Activated T-cell treated with anti-CD3 and anti-CD28 coated beads, Interleukin-2, amount 50 U/mL, for 72 hours (primary cell): ENCODE data around the gene ATR. TPM values are rescaled to one million over a fixed set of nuclear protein-coding genes. Genes with fewer than 3 reads are reported as not detected.
A peak's percentile ranks its signal among the peaks of the same experiment; 100 is the strongest.

Experiments
- ATAC-seq, 2 donors: fragments of 150-1000 bp; cut with Tn5 transposase; replicated peaks in 1 of 2; 2 replicates each; pipeline ENCODE4 v1.10.0; 2021; ENCODE audit warnings: moderate library complexity in 2 of 2, mild to moderate bottlenecking in 1 of 2
- DNase-seq, 2 donors: peaks; one replicate each; pipeline ENCODE4 v3.0.0; 2021 to 2022; ENCODE audit warnings: mixed read lengths in 1 of 2
- H3K27ac Mint-ChIP-seq: one replicate; pipeline ENCODE4 v1.8.0; 2022; ENCODE audit warnings: mild to moderate bottlenecking, moderate library complexity, mixed read lengths
- H3K27me3 Mint-ChIP-seq: one replicate; pipeline ENCODE4 v1.8.0; 2022; ENCODE audit warnings: low read depth, mixed read lengths
- H3K36me3 Mint-ChIP-seq, 2 donors: one replicate each; pipeline ENCODE4 v1.8.0; 2022; ENCODE audit warnings: mixed read lengths in 2 of 2, mild to moderate bottlenecking in 1 of 2; ENCODE audit not compliant: insufficient read depth in 2 of 2
- H3K4me1 Mint-ChIP-seq: one replicate; pipeline ENCODE4 v1.8.0; 2022; ENCODE audit warnings: low read depth, mixed read lengths
- H3K4me3 Mint-ChIP-seq, 2 donors: one replicate each; pipeline ENCODE4 v1.8.0; 2022; ENCODE audit warnings: mild to moderate bottlenecking in 2 of 2, mixed read lengths in 2 of 2, moderate library complexity in 2 of 2
- H3K9me3 Mint-ChIP-seq, 2 donors: one replicate each; pipeline ENCODE4 v1.8.0; 2022; ENCODE audit warnings: mixed read lengths in 2 of 2
- total RNA-seq, 2 donors: library from RNA; stranded (reverse); gene quantifications; one replicate each; pipeline ENCODE4 v1.2.3, GENCODE V29; 2022

Gene ATR
- total RNA-seq, 2 donors from 2014 or later = 27.3 to 34.8 TPM

DNA sequence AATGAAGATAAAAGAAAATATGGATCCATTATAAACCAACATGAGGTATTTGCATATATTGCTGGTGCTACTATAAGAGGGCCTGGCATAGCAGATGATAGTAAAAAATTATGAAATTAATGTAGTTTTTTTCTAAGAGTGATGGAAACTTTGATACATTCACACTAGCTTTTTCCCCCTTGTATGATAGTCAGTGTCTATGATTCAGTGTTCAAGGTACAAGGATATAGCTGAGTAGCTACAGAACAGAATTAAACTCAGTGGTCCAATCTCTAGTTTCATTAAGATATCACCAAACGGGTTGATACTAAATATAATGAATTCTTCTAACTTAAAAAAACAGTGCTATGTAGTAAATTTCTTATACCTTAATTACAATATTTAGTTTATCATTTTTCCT, 80.8 kb downstream of the ATR start:
- Mint-ChIP-seq H3K36me3 (peaks cover 8 to 31% of the 10 kb centered on the region in 2 donors), H3K27ac (no peak overlapping the region), H3K4me1 (peaks cover 25% of the 10 kb centered on the region), H3K9me3 (no peaks in the 10 kb centered on the region), H3K4me3 (no peak overlapping the region), H3K27me3 (no peaks in the 10 kb centered on the region)
- no peak for DNase-seq
- no peak for ATAC-seq

DNA sequence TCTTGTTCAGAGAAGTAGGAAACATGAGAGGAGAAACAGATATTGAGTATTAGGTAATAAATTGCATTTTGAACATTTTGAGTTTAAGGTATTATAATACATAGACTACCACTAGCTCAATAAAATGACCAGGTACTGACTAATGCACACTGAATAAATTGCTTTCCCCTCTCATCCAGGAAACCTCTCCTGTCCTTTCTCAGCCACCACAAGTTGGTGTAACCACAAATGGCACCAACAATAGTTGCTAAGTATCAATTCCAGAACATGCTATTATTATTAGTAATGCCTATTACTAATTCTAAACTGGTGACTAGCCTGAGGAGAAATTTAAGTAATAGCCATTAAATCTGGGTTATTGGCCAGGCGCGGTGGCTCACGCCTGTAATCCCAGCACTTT, 83.4 kb downstream of the ATR start:
- Mint-ChIP-seq H3K36me3 (peaks cover 6 to 31% of the 10 kb centered on the region in 2 donors), H3K27me3 (no peaks in the 10 kb centered on the region), H3K9me3 (no peaks in the 10 kb centered on the region), H3K27ac (peak overlapping the region; percentile 64), H3K4me3 (no peak overlapping the region), H3K4me1 (peaks cover 12% of the 10 kb centered on the region)
- no peak for DNase-seq
- ATAC-seq = no peak

GRCh38 chr3:142492184-142492583, 86.3 kb downstream of the ATR start:
- DNase-seq = no peak
- Mint-ChIP-seq H3K36me3 (peaks cover 8 to 39% of the 10 kb centered on the region in 2 donors), H3K27ac (peak overlapping the region; percentile 6), H3K27me3 (no peaks in the 10 kb centered on the region), H3K4me3 (no peak overlapping the region), H3K9me3 (no peaks in the 10 kb centered on the region), H3K4me1 (no peaks in the 10 kb centered on the region)
- ATAC-seq = no peak

GRCh38 chr3:142489572-142490323, 88.8 kb downstream of the ATR start:
- DNase-seq (no peak), ATAC-seq (no peak)
- no peak overlapping the region for H3K27ac Mint-ChIP-seq
- H3K4me3 Mint-ChIP-seq = no peak overlapping the region
- no peaks in the 10 kb centered on the region for H3K4me1 Mint-ChIP-seq
- H3K27me3 Mint-ChIP-seq = no peaks in the 10 kb centered on the region
- H3K36me3 Mint-ChIP-seq = peaks cover 14 to 45% of the 10 kb centered on the region in 2 donors
- H3K9me3 Mint-ChIP-seq = no peaks in the 10 kb centered on the region

DNA sequence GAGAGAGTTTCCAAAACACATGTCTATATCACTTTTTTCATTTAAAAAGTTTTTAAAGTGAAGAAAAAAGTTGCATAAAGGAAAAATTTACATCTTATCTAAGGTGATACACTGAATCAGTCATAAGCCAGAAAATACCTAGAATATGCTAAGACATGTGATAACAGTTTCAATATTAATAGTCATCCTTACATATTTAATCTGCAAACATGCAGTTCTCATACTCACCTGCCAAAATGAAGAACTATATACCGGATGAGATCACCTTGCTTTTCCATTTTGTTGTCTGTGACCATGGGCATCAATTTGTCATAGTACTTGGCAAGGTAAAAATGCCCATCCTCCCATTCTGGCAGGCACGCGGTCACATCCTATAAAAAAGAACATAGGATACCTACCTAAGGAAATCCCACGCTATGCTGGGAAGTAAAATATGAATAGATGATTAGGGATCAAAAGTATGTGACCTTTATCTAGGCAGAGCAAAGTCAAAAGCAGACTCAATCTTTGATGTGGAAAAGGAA, 93.6 kb downstream of the ATR start:
- Mint-ChIP-seq H3K27ac (no peak overlapping the region), H3K36me3 (peaks cover 21 to 54% of the 10 kb centered on the region in 2 donors), H3K4me1 (no peaks in the 10 kb centered on the region), H3K4me3 (no peak overlapping the region), H3K27me3 (no peaks in the 10 kb centered on the region), H3K9me3 (no peaks in the 10 kb centered on the region)
- peak; percentile 15 to 34 for ATAC-seq
- no peak for DNase-seq

GRCh38 chr3:142481196-142481595, 97.3 kb downstream of the ATR start:
- H3K27me3 Mint-ChIP-seq = no peaks in the 10 kb centered on the region
- no peak for ATAC-seq
- peaks cover 22 to 55% of the 10 kb centered on the region in 2 donors for H3K36me3 Mint-ChIP-seq
- H3K4me1 Mint-ChIP-seq = no peaks in the 10 kb centered on the region
- no peak overlapping the region for H3K4me3 Mint-ChIP-seq
- no peak for DNase-seq
- peaks cover 6 to 11% of the 10 kb centered on the region in 2 donors for H3K9me3 Mint-ChIP-seq
- H3K27ac Mint-ChIP-seq = no peak overlapping the region

DNA sequence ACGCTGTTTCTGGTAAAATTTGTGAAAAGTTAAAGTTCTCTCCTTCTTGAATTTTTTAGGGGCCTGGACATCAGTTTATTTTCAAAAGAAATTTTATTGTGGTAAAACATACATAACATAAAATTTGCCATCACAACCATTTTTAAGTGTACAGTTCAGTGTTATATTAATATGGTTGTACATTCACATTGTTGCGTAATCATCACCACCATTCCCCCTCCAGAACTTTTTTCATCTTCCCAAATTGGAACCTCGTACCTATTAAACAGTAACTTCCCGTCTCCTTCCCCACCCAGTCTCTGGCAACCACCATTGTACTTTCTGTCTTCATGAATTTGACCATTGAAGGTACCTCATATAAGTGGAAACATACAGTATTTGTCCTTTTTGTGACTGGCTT, 107.7 kb downstream of the ATR start:
- no peak overlapping the region for H3K4me3 Mint-ChIP-seq
- no peaks in the 10 kb centered on the region for H3K4me1 Mint-ChIP-seq
- ATAC-seq = no peak
- no peak for DNase-seq
- no peaks in the 10 kb centered on the region for H3K9me3 Mint-ChIP-seq
- H3K27me3 Mint-ChIP-seq = no peaks in the 10 kb centered on the region
- peaks cover 3 to 4% of the 10 kb centered on the region in 2 donors for H3K36me3 Mint-ChIP-seq
- H3K27ac Mint-ChIP-seq = peak overlapping the region; percentile 79

- no peaks in the 10 kb centered on the region for H3K27me3 Mint-ChIP-seq
- no peaks in the 10 kb centered on the region for H3K9me3 Mint-ChIP-seq
- H3K4me1 Mint-ChIP-seq = no peaks in the 10 kb centered on the region
- peaks cover 0 to 2% of the 10 kb centered on the region in 2 donors for H3K36me3 Mint-ChIP-seq
- DNase-seq (no peak), ATAC-seq (no peak)
- H3K4me3 Mint-ChIP-seq = no peak overlapping the region
- H3K27ac Mint-ChIP-seq = no peak overlapping the region
Observed at GRCh38 chr3:142468456-142468855, 110.1 kb downstream of the ATR start.

DNA sequence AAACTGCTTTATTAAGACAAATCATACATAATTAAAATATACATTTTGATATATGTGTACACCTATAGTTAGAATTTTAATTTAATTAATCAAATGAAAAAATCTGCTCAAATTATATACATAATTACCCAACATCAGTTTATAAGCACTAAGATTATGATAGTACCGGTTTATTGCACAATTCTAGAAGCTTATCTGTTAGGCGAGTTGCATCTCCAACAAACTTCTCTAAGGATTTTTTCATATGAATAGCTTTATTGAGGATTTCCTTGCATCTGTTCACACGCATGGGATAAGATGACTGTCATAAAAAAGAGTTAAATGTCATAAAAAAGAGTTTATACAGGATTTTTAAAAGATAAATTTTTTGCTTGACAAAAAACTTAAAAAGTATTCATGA, 110.8 kb downstream of the ATR start:
- Mint-ChIP-seq H3K4me1 (no peaks in the 10 kb centered on the region), H3K27ac (no peak overlapping the region), H3K9me3 (no peaks in the 10 kb centered on the region), H3K27me3 (no peaks in the 10 kb centered on the region), H3K36me3 (peaks cover 0 to 2% of the 10 kb centered on the region in 2 donors), H3K4me3 (no peak overlapping the region)
- no peak for DNase-seq
- no peak for ATAC-seq

DNA sequence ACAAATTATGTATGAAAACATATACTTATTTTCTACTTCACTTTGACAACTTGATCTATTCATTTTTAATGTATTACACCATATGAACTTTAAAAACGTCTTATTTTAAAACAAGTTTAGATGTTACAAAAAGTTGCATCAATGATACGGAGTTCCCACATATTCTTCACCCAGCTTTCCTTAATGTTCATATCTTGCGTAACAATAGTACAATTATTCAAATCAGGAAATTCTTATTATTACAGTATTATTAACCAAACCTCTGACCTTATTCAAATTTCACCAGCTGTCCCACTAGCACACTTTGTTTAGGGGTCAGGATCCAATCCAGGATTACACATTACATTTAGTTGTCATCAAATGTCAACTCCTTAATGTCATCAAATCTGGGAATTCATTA, 117.8 kb downstream of the ATR start:
- Mint-ChIP-seq H3K27me3 (no peaks in the 10 kb centered on the region), H3K9me3 (no peaks in the 10 kb centered on the region), H3K27ac (no peak overlapping the region), H3K4me3 (no peak overlapping the region), H3K4me1 (no peaks in the 10 kb centered on the region), H3K36me3 (peaks cover 4 to 11% of the 10 kb centered on the region in 2 donors)
- DNase-seq = no peak
- ATAC-seq = no peak

GRCh38 chr3:142459929-142460328, 118.6 kb downstream of the ATR start:
- Mint-ChIP-seq H3K4me3 (no peak overlapping the region), H3K9me3 (no peaks in the 10 kb centered on the region), H3K36me3 (peaks cover 4 to 12% of the 10 kb centered on the region in 2 donors), H3K27ac (no peak overlapping the region), H3K4me1 (no peaks in the 10 kb centered on the region), H3K27me3 (no peaks in the 10 kb centered on the region)
- ATAC-seq = no peak
- no peak for DNase-seq

DNA sequence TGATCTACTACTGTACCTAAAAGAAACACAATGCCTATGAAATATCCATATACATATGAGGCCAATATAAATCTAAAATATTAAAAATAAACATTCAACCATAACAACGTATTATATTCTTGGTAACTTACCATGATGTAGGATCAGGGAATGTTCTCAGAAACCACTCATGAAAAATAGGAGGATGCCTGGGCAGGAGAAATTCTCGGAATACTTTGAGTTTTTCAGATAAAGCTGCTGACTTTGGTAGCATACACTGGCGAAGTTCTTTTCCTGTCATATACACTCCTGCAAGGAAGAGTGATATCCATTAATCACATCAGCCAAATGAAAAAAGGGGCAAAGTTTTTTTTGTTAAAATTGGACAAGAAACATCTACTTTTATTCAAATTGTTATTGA, 119.4 kb downstream of the ATR start:
- Mint-ChIP-seq H3K27ac (no peak overlapping the region), H3K36me3 (peaks cover 4 to 14% of the 10 kb centered on the region in 2 donors), H3K4me1 (no peaks in the 10 kb centered on the region), H3K27me3 (no peaks in the 10 kb centered on the region), H3K9me3 (no peaks in the 10 kb centered on the region), H3K4me3 (no peak overlapping the region)
- ATAC-seq (no peak), DNase-seq (no peak)

DNA sequence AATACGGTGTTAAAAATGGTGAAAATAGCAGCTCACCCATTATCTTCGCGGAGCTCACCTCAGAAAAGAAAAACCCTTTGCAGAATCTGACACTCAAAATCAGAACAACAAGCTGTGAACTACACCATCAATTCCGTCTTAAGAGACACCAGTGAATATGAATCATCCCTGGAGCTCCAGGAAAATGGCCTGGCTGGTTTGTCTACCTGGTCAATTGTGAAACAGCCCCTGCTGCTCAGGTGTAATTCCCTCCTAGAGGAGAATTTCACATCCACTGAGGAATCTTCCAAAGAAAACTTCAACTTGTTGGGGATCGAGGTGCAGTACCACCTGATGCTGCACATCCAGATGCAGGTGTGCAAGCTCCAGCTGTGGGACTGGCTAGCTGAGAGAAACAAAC, 127.7 kb downstream of the ATR start:
- peaks cover 4 to 17% of the 10 kb centered on the region in 2 donors for H3K36me3 Mint-ChIP-seq
- H3K9me3 Mint-ChIP-seq = no peaks in the 10 kb centered on the region
- no peak overlapping the region for H3K27ac Mint-ChIP-seq
- H3K4me3 Mint-ChIP-seq = no peak overlapping the region
- ATAC-seq (no peak), DNase-seq (no peak)
- peaks cover 22% of the 10 kb centered on the region for H3K4me1 Mint-ChIP-seq
- H3K27me3 Mint-ChIP-seq = no peaks in the 10 kb centered on the region

- H3K27me3 Mint-ChIP-seq = no peaks in the 10 kb centered on the region
- H3K27ac Mint-ChIP-seq = no peak overlapping the region
- no peak for DNase-seq
- no peaks in the 10 kb centered on the region for H3K9me3 Mint-ChIP-seq
- peaks cover 7 to 15% of the 10 kb centered on the region in 2 donors for H3K36me3 Mint-ChIP-seq
- no peak overlapping the region for H3K4me3 Mint-ChIP-seq
- ATAC-seq = no peak
- peaks cover 29% of the 10 kb centered on the region for H3K4me1 Mint-ChIP-seq
Observed at GRCh38 chr3:142450189-142450588, 128.3 kb downstream of the ATR start.
